Measurements from ENCODE around the gene IDH3G.

IDH3G gene

DNA sequence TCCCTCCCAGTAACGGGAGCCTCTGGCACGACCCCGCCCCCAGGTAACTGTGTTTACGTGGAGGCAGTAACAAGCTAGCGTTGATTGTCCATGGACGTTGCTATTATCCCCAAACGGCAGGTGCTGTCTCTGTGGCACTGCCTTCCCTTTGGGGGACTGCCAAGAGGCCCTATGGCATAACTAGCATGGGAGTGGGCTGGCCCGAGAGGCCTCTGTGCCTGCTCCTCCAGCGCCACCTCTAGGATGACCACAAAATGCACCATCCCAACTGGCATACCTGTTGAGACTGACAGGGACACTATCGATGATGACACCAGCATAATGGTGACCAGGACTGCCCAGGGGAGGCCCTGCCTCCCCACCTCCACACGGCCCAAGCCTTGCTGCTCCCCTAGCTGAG is 11.9 kb downstream of the IDH3G start:
- H3K27me3 ChIP-seq (ENCODE audit: control insufficient read depth, insufficient read depth, low read length): no peaks in the 10 kb centered on the region
- peaks cover 12% of the 10 kb centered on the region for H3K36me3 ChIP-seq (ENCODE audit: control insufficient read depth, insufficient read depth, low read length)
- H3K9ac ChIP-seq (ENCODE audit: low read depth, low read length): no peak overlapping the region
- H3K9me3 ChIP-seq (ENCODE audit: control insufficient read depth, insufficient read depth, low read length): peaks cover 3% of the 10 kb centered on the region
- no peaks in the 10 kb centered on the region for H3K4me1 ChIP-seq (ENCODE audit: control insufficient read depth, insufficient read depth, low read length)
- H3K4me3 ChIP-seq (ENCODE audit: low read depth, low read length): no peak overlapping the region

DNA sequence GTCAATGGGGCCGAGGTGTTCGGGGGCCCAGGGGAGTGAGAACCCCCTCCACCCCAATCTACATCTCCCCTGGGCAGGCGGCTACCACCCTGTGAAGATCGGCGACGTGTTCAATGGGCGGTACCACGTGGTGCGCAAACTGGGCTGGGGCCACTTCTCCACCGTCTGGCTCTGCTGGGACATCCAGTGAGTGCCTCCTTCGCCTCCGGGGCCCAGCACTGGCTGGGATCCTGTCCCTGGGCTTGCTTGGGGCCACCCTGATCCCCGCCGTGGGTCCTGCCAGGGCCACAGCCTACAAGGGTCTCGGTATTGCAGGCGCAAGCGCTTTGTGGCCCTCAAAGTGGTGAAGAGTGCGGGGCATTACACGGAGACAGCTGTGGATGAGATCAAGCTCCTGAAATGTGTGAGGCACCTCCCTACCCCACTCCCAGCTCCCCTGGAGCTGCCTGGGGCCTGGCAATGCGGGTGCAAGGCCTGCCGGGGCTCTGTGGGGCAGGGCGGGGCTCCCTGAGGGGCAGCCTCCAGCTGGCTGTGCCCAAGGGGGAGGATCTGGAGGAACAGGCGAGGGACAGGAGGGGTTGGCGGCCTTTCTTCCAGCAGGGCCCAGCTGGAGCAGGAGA is 12.6 kb downstream of the IDH3G start:
- Histone ChIP-seq H3K36me3 (ENCODE audit: control insufficient read depth, insufficient read depth, low read length) (peaks cover 12% of the 10 kb centered on the region), H3K4me1 (ENCODE audit: control insufficient read depth, insufficient read depth, low read length) (no peaks in the 10 kb centered on the region), H3K27me3 (ENCODE audit: control insufficient read depth, insufficient read depth, low read length) (no peaks in the 10 kb centered on the region), H3K4me3 (ENCODE audit: low read depth, low read length) (no peak overlapping the region), H3K9ac (ENCODE audit: low read depth, low read length) (no peak overlapping the region), H3K9me3 (ENCODE audit: control insufficient read depth, insufficient read depth, low read length) (no peaks in the 10 kb centered on the region)

DNA sequence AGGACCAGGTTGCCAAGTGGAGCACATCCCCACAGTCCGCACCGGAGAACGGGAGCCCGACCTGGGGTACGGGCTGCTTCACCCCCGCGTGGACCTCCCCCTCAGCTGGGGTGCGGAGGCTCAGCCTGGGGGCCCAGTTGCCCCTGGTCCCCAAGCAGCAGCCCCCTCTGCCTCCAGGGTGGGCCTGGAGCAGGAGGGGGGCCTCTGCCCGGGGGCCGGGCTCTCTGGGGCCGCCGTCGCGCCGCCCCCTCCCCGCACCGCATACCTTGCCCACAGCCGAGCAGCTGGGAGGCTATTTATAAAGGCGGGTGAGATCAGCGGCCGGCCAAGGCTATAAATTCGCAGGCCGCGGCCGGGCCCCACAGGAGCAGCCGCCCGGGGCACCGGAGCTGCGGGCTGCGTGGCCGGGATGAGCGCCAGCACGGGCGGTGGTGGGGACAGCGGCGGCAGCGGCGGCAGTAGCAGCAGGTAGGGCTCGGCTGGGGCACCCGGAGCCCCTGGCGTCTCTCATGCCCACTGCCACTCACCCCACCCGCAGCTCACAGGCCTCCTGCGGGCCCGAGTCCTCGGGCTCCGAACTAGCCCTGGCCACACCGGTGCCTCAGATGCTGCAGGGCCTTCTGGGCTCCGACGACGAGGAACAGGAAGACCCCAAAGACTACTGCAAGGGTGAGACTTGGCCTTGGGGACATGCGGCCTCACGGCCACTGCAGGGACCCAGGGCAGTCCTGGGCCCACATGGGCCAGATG is 13.3 kb downstream of the IDH3G start, which contains the start of gene SRPK3:
Gene SRPK3 (plus strand): TSS at position 364 of the 750 bp plus-strand sequence. CDS start 46 bp downstream, at position 410.
- Histone ChIP-seq H3K36me3 (ENCODE audit: control insufficient read depth, insufficient read depth, low read length) (peaks cover 7% of the 10 kb centered on the region), H3K4me1 (ENCODE audit: control insufficient read depth, insufficient read depth, low read length) (no peaks in the 10 kb centered on the region), H3K9ac (ENCODE audit: low read depth, low read length) (no peak within 1 kb of the TSS), H3K4me3 (ENCODE audit: low read depth, low read length) (no peak within 1 kb of the TSS), H3K9me3 (ENCODE audit: control insufficient read depth, insufficient read depth, low read length) (no peaks in the 10 kb centered on the region), H3K27me3 (ENCODE audit: control insufficient read depth, insufficient read depth, low read length) (no peaks in the 10 kb centered on the region)

DNA sequence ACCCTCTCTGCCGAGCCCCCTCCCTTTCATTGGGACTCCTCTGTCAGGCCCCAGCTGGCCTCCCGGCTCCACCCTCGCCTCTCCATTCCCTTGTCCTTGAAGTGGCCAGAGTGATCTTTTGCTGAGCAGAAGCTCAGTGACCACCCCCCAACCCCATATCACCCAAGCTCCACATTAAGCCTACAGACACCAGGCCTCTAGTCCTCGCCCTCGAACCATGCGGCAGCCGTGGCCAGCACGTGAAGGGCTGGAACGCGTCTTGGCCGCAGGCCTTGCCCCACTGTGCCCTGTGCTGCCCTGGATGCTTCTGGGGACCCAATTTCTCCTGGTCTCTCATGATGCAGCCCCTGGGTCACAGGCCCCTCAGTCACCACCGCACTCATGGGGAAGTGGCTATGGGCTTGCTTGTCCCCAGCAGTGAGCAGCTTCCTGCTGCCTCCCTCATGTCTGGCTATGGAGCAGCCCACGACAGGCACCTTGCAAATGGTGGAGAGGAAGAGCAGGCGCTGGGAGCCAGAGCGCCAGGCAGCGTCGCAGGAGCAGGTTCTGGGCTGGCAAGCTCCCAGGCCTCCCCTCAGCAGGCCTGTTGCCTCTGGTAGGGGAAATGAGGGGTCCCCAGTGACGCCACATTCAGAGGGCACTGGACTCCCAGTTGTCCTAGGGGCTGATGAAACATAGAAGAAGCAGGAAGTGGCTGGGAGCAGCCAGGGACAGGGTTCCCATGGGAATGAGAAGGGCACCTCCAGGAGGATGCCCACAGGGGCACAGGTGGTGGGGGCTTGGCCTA is 14.1 kb downstream of the IDH3G start:
- no peaks in the 10 kb centered on the region for H3K27me3 ChIP-seq (ENCODE audit: control insufficient read depth, insufficient read depth, low read length)
- H3K9ac ChIP-seq (ENCODE audit: low read depth, low read length): no peak overlapping the region
- no peaks in the 10 kb centered on the region for H3K4me1 ChIP-seq (ENCODE audit: control insufficient read depth, insufficient read depth, low read length)
- no peak overlapping the region for H3K4me3 ChIP-seq (ENCODE audit: low read depth, low read length)
- peaks cover 4% of the 10 kb centered on the region for H3K36me3 ChIP-seq (ENCODE audit: control insufficient read depth, insufficient read depth, low read length)
- no peaks in the 10 kb centered on the region for H3K9me3 ChIP-seq (ENCODE audit: control insufficient read depth, insufficient read depth, low read length)

DNA sequence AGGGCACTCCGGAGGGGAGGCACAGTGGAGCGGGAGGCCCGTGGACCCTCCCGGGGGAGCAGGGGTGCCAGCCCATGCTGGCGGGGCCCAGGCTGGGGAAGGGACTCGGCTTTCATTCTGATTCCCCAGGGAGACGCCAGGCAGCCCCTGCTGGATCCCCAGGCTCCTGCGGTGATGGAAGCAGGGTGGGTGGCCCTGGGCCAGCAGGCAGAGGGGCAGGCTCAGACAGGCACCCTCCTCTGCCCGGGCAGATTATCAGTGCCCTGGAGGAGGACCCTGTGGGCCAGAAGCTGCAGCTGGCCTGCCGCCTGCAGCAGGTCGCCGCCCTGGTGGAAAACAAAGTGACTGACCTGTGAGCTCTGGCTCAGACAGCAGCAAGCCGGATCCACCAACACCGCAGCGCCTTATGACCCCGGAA is 15.5 kb downstream of the IDH3G start:
- Histone ChIP-seq H3K27me3 (ENCODE audit: control insufficient read depth, insufficient read depth, low read length) (no peaks in the 10 kb centered on the region), H3K4me1 (ENCODE audit: control insufficient read depth, insufficient read depth, low read length) (no peaks in the 10 kb centered on the region)

DNA sequence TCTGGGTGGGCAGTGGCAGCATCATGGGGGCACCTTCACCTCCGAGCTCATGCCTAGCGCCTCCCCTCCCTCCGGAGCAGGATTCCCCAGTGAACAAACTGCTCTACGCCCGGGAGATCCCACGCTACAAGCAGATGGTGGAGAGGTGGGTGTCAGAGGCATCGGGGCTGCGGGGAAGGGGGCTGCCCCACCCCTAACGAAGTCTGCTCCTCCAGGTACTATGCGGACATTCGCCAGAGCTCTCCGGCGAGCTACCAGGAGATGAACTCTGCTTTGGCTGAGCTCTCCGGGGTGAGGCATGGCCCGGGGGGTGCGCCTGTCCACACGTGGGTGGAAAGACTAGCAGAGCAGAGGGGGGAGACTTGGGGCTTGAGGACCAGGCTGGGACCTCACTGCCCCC is 16.0 kb downstream of the IDH3G start:
- no peak overlapping the region for H3K9ac ChIP-seq (ENCODE audit: low read depth, low read length)
- no peak overlapping the region for H3K4me3 ChIP-seq (ENCODE audit: low read depth, low read length)
- H3K36me3 ChIP-seq (ENCODE audit: control insufficient read depth, insufficient read depth, low read length): peaks cover 4% of the 10 kb centered on the region
- H3K4me1 ChIP-seq (ENCODE audit: control insufficient read depth, insufficient read depth, low read length): no peaks in the 10 kb centered on the region
- no peaks in the 10 kb centered on the region for H3K27me3 ChIP-seq (ENCODE audit: control insufficient read depth, insufficient read depth, low read length)
- no peaks in the 10 kb centered on the region for H3K9me3 ChIP-seq (ENCODE audit: control insufficient read depth, insufficient read depth, low read length)

More for the DNA sequence above, 15.5 kb downstream of the IDH3G start:
- Histone ChIP-seq H3K4me3 (ENCODE audit: low read depth, low read length) (no peak overlapping the region), H3K36me3 (ENCODE audit: control insufficient read depth, insufficient read depth, low read length) (peaks cover 4% of the 10 kb centered on the region), H3K9me3 (ENCODE audit: control insufficient read depth, insufficient read depth, low read length) (no peaks in the 10 kb centered on the region), H3K9ac (ENCODE audit: low read depth, low read length) (no peak overlapping the region)

DNA sequence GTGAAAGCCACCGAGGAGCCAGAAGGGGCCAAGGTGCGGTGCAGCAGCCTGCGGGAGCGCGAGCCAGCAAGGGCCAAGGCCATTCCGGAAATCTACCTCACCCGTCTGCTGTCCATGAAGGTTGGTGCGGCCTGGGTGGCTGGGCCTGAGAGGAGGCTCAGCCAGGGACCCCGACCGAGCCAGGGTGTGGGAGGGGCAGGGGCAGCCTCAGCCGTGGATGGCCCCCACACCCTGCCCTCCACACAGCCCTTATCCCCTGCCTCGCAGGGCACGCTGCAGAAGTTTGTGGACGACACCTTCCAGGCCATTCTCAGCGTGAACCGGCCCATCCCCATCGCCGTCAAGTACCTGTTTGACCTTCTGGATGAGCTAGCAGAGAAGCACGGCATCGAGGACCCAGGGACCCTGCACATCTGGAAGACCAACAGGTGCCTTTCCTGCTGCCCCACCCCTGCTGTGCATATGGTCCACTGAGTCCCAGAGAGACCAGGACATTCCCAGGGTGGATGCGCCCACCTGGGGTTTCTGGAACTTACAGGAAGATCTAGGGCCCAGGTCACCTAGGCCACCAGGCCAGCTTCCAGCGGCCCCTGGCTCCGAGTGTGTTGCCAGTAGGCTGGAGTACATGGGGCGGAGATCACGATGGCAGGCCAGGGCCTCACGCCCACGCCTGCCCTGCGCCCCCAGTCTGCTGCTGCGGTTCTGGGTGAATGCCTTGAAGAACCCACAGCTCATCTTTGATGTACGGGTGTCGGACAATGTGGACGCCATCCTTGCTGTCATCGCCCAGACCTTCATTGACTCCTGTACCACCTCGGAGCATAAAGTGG is 16.7 kb downstream of the IDH3G start:
- Histone ChIP-seq H3K27me3 (ENCODE audit: control insufficient read depth, insufficient read depth, low read length) (no peaks in the 10 kb centered on the region), H3K9me3 (ENCODE audit: control insufficient read depth, insufficient read depth, low read length) (no peaks in the 10 kb centered on the region), H3K36me3 (ENCODE audit: control insufficient read depth, insufficient read depth, low read length) (no peaks in the 10 kb centered on the region), H3K9ac (ENCODE audit: low read depth, low read length) (no peak overlapping the region), H3K4me1 (ENCODE audit: control insufficient read depth, insufficient read depth, low read length) (no peaks in the 10 kb centered on the region), H3K4me3 (ENCODE audit: low read depth, low read length) (no peak overlapping the region)

DNA sequence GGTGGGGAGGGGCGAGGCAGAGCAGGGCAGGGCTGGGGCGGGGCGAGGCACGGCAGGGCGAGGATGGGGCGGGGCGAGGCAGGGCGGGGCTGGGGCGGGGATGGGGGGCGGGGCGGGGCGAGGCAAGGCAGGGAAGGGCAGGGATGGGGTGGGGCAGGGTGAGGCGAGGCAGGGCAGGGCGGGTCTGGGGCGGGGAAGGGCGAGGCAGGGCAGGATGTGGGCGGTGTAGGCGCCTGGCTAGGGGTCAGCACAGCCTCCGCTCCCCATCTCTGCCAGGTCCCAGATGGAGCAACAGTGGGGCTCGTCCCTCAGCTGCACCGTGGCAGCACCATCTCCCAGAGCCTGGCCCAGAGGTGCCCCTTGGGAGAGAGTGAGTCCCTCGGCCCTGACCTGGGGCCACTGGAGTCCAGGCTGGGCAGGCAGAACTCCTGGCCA is 17.5 kb downstream of the IDH3G start:
- no peaks in the 10 kb centered on the region for H3K4me1 ChIP-seq (ENCODE audit: control insufficient read depth, insufficient read depth, low read length)
- H3K27me3 ChIP-seq (ENCODE audit: control insufficient read depth, insufficient read depth, low read length): no peaks in the 10 kb centered on the region
- no peak overlapping the region for H3K9ac ChIP-seq (ENCODE audit: low read depth, low read length)
- H3K4me3 ChIP-seq (ENCODE audit: low read depth, low read length): no peak overlapping the region
- no peaks in the 10 kb centered on the region for H3K36me3 ChIP-seq (ENCODE audit: control insufficient read depth, insufficient read depth, low read length)
- H3K9me3 ChIP-seq (ENCODE audit: control insufficient read depth, insufficient read depth, low read length): no peaks in the 10 kb centered on the region

DNA sequence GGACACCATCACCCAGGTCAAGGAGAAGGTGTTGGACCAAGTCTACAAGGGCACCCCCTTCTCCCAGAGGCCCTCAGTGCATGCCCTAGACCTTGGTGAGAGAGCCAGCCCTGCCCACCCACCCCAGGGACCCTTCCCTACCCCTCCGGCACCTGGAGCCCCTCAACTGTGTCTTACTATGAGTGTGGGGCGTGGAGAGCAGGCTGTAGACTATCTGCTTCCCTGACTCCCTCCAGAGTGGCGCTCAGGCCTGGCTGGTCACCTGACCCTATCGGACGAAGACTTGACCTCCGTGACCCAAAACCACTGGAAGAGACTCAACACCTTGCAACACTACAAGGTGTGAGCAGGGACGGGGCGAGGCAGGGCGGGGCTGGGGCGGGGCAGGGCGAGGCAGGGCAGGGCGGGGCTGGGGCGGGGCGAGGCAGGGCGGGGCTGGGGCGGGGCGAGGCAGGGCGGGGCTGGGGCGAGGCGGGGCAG is 18.0 kb downstream of the IDH3G start:
- Histone ChIP-seq H3K4me3 (ENCODE audit: low read depth, low read length) (no peak overlapping the region), H3K4me1 (ENCODE audit: control insufficient read depth, insufficient read depth, low read length) (no peaks in the 10 kb centered on the region), H3K9me3 (ENCODE audit: control insufficient read depth, insufficient read depth, low read length) (no peaks in the 10 kb centered on the region), H3K27me3 (ENCODE audit: control insufficient read depth, insufficient read depth, low read length) (no peaks in the 10 kb centered on the region), H3K9ac (ENCODE audit: low read depth, low read length) (no peak overlapping the region), H3K36me3 (ENCODE audit: control insufficient read depth, insufficient read depth, low read length) (no peaks in the 10 kb centered on the region)

DNA sequence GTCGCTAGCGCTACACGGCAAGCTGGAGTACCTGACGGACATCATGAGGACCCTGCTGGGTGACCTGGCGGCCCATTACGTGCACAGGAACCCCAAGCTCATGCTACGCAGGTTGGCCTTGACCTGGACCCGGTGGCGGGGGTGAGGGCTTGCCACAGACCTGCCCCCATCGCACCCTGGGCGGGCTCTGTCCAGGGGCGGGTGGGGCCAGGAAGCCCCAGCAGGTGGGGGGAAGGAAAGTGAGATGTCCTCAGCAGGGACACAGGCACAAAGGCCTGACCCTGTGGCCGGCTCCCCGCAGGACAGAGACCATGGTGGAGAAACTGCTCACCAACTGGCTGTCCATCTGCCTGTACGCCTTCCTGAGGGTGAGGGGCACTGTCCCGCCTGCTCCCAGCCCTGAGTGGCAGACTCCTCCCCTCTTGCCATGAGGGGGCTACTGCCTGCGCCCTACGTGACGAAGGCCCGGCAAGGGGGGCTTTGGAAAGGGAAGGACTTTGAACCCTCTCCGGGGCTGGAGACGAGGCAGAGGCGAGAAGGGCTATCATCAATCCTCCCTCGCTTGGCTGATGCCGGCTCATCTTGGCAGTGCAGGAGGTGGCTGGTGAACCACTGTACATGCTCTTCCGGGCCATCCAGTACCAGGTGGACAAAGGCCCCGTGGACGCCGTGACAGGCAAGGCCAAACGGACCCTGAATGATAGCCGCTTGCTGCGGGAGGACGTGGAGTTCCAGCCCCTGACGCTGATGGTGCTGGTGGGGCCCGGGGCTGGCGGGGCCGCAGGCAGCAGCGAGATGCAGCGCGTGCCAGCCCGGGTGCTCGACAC is 18.7 kb downstream of the IDH3G start:
- no peak overlapping the region for H3K4me3 ChIP-seq (ENCODE audit: low read depth, low read length)
- no peaks in the 10 kb centered on the region for H3K4me1 ChIP-seq (ENCODE audit: control insufficient read depth, insufficient read depth, low read length)
- no peaks in the 10 kb centered on the region for H3K36me3 ChIP-seq (ENCODE audit: control insufficient read depth, insufficient read depth, low read length)
- no peaks in the 10 kb centered on the region for H3K9me3 ChIP-seq (ENCODE audit: control insufficient read depth, insufficient read depth, low read length)
- H3K27me3 ChIP-seq (ENCODE audit: control insufficient read depth, insufficient read depth, low read length): no peaks in the 10 kb centered on the region
- H3K9ac ChIP-seq (ENCODE audit: low read depth, low read length): no peak overlapping the region
